ENCODE data around the gene NLK.
"Not testable (repeated sequence)": the region's sequence is repeated elsewhere in the genome, so short reads cannot be mapped to it uniquely, and the experiment has no call there.

The NLK gene

GRCh38 chr17:28166478-28166877, 124.0 kb downstream of the NLK start:
- no peak for DNase-seq

- no peak for DNase-seq
These were observed 127.3 kb downstream of the NLK start for GRCh38 chr17:28169621-28170349.

GRCh38 chr17:28170771-28171170, 128.3 kb downstream of the NLK start:
- DNase-seq, result no peak

GRCh38 chr17:28173031-28173561, 130.6 kb downstream of the NLK start:
- DNase-seq, result no peak

GRCh38 chr17:28173801-28174200, 131.3 kb downstream of the NLK start:
- DNase-seq, result no peak

- no peak for DNase-seq
These were observed 132.0 kb downstream of the NLK start for GRCh38 chr17:28174352-28175046.

GRCh38 chr17:28177351-28177750, 134.9 kb downstream of the NLK start:
- DNase-seq, result no peak

- DNase-seq, result no peak
These were observed 136.3 kb downstream of the NLK start for GRCh38 chr17:28178800-28179199.

GRCh38 chr17:28180449-28180848, 138.0 kb downstream of the NLK start:
- DNase-seq, result no peak

GRCh38 chr17:28181568-28181967, 139.1 kb downstream of the NLK start:
- no peak for DNase-seq

- no peak for DNase-seq
These were observed 140.1 kb downstream of the NLK start for GRCh38 chr17:28182559-28182958.

- no peak for DNase-seq
These were observed 143.2 kb downstream of the NLK start for GRCh38 chr17:28185658-28186057.

GRCh38 chr17:28186472-28186871, 144.0 kb downstream of the NLK start:
- not testable (repeated sequence) for DNase-seq

GRCh38 chr17:28187931-28188330, 145.5 kb downstream of the NLK start:
- DNase-seq, result no peak

GRCh38 chr17:28188841-28189263, 146.4 kb downstream of the NLK start:
- DNase-seq, result no peak

GRCh38 chr17:28189667-28190066, 147.2 kb downstream of the NLK start:
- no peak for DNase-seq

- no peak for DNase-seq
These were observed 148.5 kb downstream of the NLK start for GRCh38 chr17:28191018-28191417.

GRCh38 chr17:28193241-28193640, 150.8 kb downstream of the NLK start:
- DNase-seq, result no peak

GRCh38 chr17:28194382-28194781, 151.9 kb downstream of the NLK start:
- DNase-seq, result no peak

- no peak for DNase-seq
These were observed 154.2 kb downstream of the NLK start for GRCh38 chr17:28196636-28197035.

- no peak for DNase-seq
These were observed 156.6 kb downstream of the NLK start for GRCh38 chr17:28199115-28199514.

GRCh38 chr17:28199728-28200127, 157.3 kb downstream of the NLK start:
- DNase-seq, result no peak

GRCh38 chr17:28201315-28201714, 158.8 kb downstream of the NLK start:
- no peak for DNase-seq

GRCh38 chr17:28204244-28204643, 161.8 kb downstream of the NLK start:
- DNase-seq, result no peak
